RPMI8226 (cell line): Measurements from ENCODE around the gene RGMA.

Experiments used
- DNase-seq: peaks from one replicate; pipeline ENCODE4 v3.0.0-alpha.2; 2015

RGMA gene

DNA sequence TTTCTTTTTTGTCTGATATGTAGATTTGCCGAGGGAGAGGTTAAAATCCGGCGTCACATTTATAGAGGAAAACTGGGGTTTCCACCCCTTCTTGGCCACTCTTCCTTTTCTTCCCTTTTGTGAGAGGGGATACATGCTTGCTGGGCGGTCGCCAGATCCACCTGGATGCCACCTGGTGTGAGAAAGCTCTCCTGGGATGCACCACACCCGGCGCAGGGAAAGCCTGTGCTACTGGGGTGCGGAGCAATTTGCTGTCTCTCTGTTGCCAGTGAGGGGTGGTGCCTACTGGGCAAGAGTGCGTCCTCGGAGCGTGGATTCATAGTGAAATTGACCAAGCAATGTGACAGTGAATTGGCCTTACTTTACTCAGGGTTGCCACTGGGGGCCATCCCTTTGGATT lies 2.5 kb upstream of the RGMA start:
- DNase-seq = no peak

DNA sequence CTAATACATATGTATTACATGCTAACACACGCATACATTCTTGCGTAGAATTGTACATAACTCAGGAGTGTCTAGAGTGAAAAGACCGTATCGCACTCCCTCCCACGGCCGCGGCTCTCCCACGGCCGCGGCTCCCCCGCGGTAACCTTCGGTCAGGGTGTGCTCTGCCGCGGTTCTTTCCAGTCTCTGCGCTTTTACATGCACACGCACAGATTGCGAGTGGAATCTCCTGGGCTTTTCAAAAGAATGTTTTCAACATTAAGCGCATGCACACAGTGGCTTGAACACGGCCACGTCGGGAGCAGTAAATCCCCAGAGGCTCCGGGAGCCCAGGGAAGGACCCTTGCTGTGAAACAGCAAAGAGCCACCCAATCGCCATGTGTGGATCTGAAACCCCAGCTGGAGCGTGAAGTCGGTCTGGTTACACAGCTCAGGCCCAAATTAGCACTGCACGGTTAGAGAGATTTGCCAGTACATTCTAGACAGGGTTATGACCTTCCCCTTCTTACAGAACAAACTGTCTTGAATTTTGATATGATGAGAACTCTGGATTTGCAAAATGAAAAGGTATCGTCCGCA lies 805 bp upstream of the RGMA start:
- no peak for DNase-seq

DNA sequence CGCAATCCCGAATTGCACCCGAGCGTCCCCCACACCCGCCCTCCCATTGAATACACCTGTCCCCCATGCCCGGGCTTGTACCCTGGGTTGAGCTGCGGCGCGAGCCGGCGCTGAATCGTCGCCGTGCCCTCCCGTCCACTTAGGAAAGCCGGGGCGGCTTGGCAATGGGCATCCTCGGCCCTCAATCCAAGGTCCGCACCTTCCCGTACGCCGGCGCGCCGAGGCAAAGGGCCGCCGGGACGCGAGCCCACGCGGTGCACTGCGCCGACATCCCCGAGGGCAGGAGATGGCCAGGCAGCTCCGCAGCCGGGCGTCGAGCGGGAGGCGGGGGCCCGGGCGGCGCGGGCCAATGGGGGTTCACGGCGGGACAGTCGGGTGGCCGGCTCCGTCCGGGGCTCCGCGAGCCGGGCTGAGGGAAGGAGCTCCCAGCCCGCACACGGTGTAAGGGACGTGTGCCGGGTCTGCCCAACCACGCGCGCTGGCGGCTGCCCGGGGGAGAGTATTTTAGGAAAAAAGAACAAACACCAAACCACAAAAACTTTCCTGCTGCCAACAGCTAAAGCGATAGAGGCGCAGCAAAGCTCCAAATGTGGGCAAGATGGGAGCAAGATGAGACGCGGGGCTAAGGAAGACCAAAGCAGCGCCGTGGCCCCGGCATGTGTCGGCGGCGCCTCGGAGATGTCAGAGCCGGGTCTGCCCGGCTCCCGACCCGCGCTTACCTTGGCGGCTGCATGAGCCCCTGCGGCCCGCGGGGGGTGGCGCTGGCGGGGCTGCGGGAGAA lies 621 bp downstream of the RGMA start:
- DNase-seq = peak; percentile 30

DNA sequence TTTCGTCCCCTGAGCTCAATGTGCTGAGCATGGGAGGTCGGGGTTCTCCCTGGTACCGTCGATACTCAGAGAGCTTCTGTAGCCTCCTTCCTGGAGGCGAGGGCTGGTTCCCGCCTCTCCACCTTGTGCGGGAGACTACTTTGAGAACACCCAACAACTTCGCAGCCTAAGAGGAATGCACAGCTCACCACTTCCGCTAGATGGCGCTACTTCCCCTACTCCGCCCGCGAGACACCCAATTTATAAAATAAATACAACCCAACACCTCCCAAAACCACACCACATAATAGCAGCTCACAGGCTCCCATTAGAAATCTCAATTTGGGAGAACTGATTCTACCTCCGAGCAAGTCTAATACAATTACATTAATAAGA lies 1.2 kb downstream of the RGMA start:
- DNase-seq = peak; percentile 77

DNA sequence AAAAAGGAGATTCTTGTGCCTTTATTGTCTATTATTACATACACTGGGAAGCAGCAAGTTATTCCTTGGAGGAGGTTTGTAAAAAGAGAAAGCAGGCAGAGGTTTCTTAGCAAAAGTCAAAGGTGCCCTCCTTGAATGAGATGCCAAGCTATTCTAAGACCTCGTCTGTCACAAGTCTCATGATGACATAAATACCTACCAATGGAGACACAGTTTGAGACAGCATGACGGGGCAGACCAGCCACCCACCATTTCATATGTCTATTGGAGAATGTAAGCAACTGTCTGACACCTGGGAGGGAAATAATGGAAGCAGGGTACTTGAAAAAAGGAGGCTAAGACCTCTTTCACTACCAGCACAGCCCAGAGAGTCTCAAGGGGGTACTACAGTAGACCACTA lies 2.2 kb downstream of the RGMA start:
- no peak for DNase-seq

DNA sequence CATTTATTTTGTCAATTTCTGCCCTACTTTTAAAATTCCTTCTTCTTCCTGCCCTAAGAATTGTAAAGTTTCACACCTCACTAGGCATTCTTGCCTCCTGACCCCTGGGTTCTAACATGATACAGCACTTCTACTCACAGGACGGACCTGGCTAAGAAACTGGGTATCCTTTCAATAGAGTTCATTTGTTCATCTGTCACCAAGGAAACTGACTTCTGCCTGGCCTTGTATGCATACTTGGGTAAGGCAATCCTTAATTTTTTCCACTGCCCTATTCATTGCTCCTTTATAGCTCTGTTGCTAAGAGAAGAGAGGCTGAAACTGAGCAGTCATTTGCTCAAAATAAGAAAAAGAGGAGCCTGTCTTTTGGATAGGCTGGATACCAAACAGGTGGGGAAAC lies 3.3 kb downstream of the RGMA start:
- DNase-seq = no peak

DNA sequence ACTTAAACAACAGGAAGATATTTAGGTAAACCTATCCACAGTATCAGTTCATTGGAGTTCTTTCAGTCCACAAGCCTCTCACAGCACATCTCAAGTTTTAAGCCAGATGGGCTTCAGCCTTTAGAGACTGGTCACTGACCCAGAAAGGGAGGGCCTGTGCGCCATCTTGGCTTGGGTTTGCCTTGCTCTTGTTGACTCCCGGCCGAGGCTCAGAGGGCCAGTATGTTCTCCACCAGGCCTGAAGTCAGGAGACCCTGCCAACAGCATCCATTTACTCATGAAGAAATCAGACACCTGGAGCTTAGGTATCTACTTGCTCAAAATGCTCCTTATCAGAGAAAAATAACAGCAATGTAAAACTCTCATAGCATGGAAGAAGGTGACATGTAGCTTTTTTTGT lies 6.2 kb downstream of the RGMA start:
- DNase-seq = no peak

DNA sequence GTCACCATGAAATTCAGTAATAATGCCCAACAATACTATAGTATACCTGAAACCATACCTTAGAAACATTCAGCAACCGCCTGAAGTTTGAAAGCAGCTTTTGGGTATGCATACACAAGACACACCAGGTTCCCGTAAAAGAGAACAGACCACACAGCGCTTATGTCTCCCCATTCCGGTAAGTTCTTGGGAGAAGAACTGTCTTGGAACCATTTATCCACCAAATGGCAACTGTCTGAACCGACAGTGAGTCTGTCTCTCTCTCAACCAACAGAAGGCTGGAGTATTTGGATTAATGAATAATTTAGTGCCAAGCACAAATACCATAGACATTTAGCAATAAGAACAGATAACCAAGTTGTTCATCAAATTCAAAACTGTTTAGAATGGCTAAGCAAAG lies 7.6 kb downstream of the RGMA start:
- no peak for DNase-seq

DNA sequence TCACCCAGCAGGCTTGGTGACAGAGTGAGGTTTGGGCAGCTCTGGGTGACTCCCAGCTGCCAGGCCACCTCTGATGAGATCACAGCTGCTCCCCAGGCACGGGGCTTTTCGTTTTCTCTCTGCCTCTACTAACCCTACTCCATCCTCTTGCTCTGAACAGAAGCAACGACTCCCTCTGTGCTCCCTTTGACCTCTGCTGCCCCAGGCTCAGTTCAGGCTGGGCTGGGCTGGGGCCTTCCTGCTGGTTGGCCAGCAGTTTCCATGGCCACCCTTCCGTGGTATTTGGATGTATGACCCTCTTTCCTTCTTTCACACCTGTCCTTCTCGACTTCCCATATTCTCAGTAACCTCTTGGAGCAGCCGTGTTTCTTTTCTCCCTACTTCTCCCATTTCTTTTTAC lies 8.6 kb downstream of the RGMA start:
- DNase-seq = no peak

DNA sequence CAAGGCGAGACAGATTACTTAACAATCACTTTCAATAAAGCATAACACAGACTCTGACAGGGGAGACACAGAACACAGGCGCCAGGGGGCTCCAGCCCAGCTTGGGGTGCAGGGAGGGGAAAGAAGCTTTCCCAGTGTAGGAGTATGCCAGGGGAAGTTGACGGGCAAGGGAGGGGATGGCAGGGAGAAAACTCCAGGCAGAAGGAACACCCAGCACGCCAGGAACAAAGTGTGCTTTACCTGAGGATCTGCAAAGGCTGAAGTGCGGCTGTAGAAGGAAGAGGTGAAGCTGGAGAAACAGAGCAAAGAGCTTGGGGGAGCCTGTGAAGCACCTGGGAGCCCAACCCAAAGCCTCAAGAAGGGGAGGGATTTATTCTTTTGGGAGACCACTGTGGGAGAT lies 12.1 kb downstream of the RGMA start:
- no peak for DNase-seq

DNA sequence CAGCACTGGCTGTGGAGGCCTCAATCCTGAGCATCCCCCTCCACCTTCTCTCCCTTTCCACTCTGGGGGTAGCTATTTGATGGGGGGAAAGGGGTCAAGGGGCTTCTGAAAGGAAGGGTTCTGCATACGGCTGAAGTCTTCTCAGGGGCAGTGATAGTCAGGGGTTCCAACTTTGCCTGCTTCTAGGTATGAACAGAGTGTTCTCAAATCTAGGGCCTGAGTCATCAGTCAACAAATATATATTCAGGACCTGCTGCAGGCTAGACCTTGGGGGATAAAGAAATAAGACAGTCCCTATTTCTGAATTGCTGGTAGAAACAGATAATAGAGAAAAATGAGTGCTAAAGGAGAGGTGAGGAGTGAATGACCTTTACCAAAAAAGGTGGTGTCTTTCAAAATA lies 12.8 kb downstream of the RGMA start:
- no peak for DNase-seq

DNA sequence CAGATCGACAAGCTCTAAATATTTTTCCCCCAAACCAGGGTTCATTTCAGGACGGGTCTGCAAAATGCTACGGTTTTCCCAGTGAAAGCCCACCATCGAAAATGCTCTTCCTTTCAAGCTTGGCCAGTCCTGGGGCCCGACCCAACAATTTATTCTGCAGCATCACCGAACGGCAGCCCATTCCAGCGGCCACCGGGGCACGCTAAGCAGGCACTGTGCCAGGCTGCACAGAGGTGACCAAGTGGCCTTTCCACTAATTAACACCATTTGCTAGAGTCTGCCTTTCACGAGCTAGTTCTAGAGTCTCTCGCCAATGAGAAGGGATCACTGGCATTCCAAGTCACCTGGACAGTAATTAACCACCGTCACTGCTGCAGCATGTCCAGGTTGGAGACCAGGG lies 14.4 kb downstream of the RGMA start:
- DNase-seq = no peak

DNA sequence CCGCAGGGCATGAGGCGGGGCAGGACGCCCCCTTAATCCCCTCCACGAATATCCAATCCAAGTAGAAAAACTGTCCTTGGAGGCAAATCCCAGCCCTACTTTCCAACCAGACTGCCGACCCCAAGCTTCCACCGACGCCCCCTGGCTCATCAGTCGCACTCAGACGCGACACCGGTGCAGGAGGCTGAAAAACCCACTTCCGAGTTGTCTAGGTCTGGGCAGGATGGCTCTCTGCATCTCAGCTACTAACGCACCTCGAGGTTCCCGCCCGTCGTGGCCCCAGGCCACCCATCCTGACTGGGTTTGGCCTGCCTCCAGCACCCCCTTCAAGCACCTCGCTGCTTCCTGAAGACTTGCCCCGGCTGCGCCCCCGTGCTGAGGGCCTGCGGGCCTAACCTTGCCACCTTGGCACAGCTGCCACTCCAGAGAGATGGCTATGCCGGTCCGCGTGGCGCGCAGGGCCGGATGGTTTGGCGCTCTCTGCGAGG lies 15.5 kb downstream of the RGMA start:
- no peak for DNase-seq

DNA sequence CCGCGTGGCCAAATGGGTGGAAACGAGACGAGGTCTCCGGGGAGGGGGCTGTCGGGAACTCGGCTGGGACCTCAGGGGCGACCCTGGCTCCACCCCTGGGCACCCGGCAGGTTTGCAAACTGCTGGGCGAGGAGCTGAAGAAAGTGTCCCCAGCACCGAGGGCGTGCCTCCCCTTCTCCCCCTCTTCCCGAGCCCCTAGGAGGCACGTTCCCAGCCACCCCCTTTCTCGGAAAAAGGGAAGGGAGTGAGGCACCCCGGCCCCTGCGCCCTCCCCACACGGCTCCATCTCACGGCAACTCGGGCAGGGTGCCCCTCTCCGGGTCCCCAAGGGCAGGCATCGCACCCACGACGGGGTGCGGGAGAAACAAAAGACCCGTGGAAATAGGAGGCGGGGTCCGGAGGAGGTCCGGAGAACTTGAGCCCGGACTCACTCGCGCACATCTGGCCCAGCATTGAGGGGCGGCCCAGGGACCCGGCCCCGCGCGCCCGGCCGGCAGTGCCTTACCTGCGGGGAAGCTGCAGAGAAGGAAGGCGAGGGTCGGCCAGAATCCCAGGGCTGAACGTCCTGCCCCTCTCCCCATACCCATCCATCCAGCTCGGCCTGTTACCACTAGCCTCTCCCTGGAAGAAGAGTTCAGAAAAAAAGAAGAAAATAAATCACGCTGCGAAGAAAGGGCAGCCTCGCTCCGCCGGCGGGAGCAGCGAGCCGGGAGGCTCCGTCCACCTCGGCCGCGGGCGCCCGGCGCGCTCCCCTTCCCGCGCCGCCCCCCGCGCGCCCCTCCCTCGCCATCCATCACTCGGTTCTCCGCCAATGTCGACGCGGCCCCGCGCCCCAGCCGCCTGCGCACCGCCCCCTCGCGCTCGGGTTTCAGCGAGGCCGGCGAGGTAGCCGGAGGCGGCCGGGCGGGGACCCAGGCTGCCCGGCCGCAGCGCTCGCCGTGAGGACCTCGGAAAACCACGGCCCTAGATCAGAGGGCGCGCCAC lies 16.3 kb downstream of the RGMA start:
- peak; percentile 46 for DNase-seq

DNA sequence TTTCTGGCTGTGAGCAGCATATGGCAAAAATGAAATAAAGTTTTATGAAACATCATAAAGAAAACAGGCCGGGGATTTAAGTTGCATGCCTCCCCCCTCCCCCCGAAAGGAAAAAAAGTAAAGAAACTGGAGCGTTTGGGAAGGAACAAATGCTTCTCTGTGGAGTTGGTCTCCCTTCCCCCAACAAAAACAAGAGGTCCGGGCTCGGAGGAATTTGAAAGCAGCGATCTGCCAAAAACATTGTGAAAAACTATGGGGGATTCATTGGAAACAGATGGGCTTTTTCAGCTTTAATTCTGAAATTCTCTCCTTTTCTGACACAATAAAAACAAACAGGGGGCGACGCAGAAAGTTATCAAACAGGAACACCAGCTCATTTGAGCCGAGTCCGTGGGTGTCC lies 17.0 kb downstream of the RGMA start:
- no peak for DNase-seq

DNA sequence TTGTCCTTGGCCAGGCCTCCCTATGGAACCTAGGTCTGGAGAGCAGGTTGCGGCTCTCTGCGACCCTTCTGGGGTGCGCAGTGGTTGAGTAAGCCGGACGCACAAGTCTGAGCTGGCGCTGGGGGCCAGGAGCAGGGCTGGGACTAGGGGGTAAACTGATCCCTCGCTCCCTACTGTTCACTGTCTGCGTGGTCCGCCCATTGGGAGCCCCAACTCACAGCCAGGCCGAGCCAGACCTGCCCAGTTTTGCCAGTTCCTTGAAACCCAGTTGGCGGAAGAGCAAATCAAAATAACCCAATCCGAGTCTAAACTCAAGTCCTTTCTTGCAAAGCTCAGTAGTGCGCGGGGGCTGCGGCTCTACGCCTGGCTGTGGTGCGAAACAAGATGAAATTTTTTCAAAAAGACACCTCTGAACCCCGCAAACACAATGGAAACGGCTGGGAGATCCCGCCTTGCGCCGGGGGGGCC lies 17.5 kb downstream of the RGMA start:
- no peak for DNase-seq

DNA sequence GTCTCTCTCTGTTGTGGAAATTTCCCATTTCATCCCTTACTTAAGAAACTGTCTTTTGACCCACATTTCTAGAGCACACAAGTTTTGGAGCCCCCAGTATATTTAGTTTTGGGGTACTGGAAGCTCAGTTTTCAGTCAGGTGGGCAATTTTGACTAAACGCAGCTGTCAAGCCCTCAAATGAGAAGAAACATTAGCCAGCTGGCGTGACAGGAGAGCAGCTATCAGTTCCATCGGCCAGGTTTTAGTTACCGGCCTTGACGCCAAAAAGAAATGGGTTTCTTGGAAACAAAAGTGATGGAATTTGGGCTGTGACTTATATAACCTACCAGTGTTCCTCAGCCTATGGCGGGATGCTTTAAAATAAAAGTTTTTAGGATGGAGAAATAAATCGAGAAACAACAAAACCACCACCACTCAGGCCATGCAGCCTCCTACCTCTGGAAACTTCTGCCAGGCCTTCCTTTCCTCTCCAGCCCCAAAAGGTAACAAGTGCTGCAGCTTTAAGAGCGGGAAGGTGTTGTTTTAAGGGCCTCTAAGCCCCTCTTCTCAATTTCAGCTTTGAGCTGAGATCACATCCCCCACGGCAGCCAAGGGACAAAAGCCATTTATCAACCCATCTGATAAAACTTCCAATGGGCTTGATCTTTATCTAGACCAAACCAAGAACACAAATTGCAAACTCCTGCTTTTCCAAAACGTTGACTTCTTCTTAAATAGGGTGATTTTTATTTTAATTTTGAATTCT lies 18.3 kb downstream of the RGMA start:
- DNase-seq = no peak

DNA sequence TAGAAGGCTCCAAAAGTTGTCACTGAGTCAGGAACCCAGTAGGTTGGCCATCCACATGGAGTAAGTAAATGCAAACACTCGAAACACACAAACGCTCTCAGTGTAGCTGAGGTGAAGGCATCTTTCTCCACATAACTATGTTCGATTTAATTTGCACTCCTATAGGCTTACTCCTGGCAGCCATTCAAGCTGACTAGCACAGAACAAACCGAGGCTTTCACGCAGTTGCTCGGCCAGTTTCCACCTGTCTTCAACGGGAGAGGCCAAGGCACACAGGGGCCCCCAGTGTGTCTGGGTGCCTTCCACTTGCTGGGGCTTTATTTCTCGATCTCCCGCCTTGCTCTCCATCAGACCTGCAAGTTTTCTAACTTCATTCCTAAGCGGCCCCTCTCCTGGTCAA lies 18.9 kb downstream of the RGMA start:
- DNase-seq = peak; percentile 42

DNA sequence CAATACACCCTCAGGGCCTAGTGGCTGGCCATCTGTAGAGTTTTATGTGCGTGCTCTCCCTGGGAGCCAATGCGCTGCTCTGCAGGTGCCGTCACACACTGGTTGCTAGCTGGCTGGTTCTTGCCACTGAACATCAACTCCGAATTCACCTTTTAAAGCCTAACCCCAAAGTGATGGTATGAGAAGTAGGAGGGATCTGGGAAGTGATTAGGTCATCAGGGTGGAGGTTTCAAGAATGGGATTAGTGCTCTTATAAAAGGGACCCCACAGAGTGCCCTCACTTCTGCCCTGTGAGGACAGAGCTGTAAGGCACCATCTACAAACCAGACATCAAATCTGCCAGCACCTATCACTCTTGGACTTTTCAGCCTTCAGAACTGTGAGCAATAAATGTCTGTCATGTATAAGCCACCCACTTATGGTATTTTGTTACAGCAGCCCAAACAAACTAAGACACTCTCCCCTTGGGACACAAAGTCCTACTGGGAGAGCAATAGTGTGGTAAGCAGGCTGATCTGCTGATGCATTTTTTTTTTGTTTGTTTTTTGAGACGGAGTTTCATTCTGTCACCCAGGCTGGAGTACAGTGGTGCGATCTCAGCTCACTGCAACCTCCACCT lies 20.3 kb downstream of the RGMA start:
- no peak for DNase-seq

DNA sequence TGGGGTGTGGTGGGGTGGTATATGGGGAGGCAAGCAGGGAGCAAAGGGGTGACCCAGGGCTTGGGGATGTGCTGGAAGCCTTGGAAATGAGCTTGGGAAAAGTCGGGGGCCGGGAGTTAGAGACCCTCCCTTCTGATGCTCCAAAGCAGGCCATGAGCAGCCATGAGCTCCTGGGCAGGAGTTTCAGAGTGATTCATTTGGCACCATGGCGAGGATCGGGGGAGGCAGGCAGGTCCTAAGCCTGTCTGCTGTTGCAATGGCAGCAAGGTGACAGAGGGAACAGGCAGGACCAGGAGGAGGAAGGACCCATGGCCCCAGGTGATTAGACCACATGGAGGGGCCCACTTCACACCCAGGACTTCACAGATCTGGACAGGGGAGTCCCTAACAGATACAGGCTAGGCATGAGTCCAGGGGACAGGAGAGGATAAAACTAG lies 21.3 kb downstream of the RGMA start:
- no peak for DNase-seq

DNA sequence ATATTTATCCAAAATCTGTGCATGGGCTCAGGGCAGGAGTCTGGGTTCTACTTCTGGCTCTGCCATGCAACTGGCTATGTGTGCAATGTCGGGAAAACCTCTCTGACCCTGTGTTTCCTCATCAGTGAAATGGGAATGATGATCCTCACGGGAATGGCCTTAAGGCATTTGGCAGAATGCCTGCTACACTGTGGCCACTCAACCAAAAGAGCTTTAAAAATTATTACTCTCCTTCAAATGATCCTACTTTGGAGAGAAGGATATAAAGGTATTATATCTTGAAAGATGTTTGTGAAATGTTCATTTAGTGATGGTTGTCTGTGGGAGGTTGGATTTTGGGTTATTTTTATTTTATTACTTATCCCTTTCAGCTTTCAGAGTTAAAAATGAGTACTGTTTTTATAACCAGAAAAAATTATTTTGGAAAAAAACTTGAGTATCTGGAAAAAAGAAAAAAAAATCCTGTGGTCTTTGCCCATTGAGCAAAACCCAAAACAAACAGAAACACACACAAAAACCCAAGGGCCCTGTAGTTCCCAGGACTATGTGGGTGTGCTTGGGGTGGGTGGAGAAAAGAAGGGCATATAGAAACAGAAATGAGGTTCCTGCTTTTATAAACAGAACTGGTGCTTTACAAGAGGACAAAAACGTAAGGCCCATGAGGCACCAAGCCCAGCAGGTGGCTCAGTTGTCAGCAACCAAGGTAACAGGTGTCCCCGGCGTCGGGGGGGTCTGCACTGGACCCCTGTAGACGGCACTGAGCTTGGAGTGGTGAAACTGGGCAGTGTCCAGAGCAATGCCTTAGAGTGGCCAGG lies 22.0 kb downstream of the RGMA start:
- DNase-seq = no peak
